BLaER1 treated with 17β-estradiol and CSF1 and Interleukin-3, amounts not matched to agents 10 nM and 100 nM (cell line): ENCODE measurements around the gene CCDC188.

Experiments
- H3K27ac ChIP-seq, 11 experiments: shearing (Covaris generic); formaldehyde crosslinking; 2 replicates each; pipeline ENCODE4 v1.8.1; 2022
- H3K27me3 ChIP-seq, 11 experiments: shearing (Covaris generic); formaldehyde crosslinking; 2 replicates each; pipeline ENCODE4 v1.8.1; 2022
- H3K36me3 ChIP-seq, 11 experiments: shearing (Covaris generic); formaldehyde crosslinking; 2 replicates each; pipeline ENCODE4 v1.8.1; 2022
- H3K4me1 ChIP-seq, 10 experiments: shearing (Covaris generic); formaldehyde crosslinking; 2 replicates each; pipeline ENCODE4 v1.8.1; 2022
- H3K4me2 ChIP-seq, 11 experiments: shearing (Covaris generic); formaldehyde crosslinking; 2 replicates each; pipeline ENCODE4 v1.8.1; 2022
- H3K4me3 ChIP-seq, 10 experiments: shearing (Covaris generic); formaldehyde crosslinking; 2 replicates each; pipeline ENCODE4 v1.8.1; 2022
- H3K9ac ChIP-seq, 11 experiments: shearing (Covaris generic); formaldehyde crosslinking; 2 replicates each; pipeline ENCODE4 v1.8.1; 2022
- H3K9me3 ChIP-seq, 11 experiments: shearing (Covaris generic); formaldehyde crosslinking; replicated peaks in 1 of 11; 2 replicates each; pipeline ENCODE4 v1.8.1; 2022
- H4K20me1 ChIP-seq, 11 experiments: shearing (Covaris generic); formaldehyde crosslinking; 2 replicates each; pipeline ENCODE4 v1.8.1; 2022
- Cebpa-rat ChIP-seq, 11 experiments: shearing (Covaris generic); IDR thresholded peaks; 2 replicates each; pipeline ENCODE4 v1.8.1; 2022

CCDC188 gene

GRCh38 chr22:20186871-20187546 lies 36.2 kb upstream of the CCDC188 start:
- Histone ChIP-seq H3K27ac (no peak overlapping the region), H3K36me3 (no peaks in the 10 kb centered on the region), H3K4me1 (peaks cover 6 to 73% (median 51%) of the 10 kb centered on the region in 10 experiments), H3K4me2 (peak overlapping the region in 5 of 11 experiments; percentile 3 to 70 (median 64); a peak in 4 of 22 replicates), H3K4me3 (no peak overlapping the region), H3K27me3 (no peaks in the 10 kb centered on the region), H3K9me3 (no peaks in the 10 kb centered on the region), H4K20me1 (no peaks in the 10 kb centered on the region; a peak in 1 of 22 replicates), H3K9ac (no peak overlapping the region)
- no peak for TF ChIP-seq Cebpa-rat (IDR thresholded peaks at IDR 0.05)

GRCh38 chr22:20186183-20186870 lies 35.5 kb upstream of the CCDC188 start:
- Histone ChIP-seq H3K27ac (no peak overlapping the region), H3K4me2 (peak overlapping the region in 4 of 11 experiments; percentile 3 to 64 (median 14); a peak in 5 of 22 replicates), H3K27me3 (0 out of 22 replicates have a peak, but pooled peaks cover 0 to 3% (median 0%) of the 10 kb centered on the region in 11 experiments)

GRCh38 chr22:20185750-20186149 lies 34.9 kb upstream of the CCDC188 start:
- H3K27ac ChIP-seq = no peak overlapping the region
- no peaks in the 10 kb centered on the region; a peak in 1 of 22 replicates for H4K20me1 ChIP-seq
- H3K36me3 ChIP-seq = no peaks in the 10 kb centered on the region
- H3K4me1 ChIP-seq = peaks cover 19 to 75% (median 58%) of the 10 kb centered on the region in 10 experiments
- H3K27me3 ChIP-seq = 0 out of 22 replicates have a peak, but pooled peaks cover 0 to 3% (median 0%) of the 10 kb centered on the region in 11 experiments
- H3K4me2 ChIP-seq = no peak overlapping the region
- H3K9me3 ChIP-seq = no peaks in the 10 kb centered on the region
- no peak overlapping the region for H3K9ac ChIP-seq
- no peak for TF ChIP-seq Cebpa-rat (IDR thresholded peaks at IDR 0.05)
- no peak overlapping the region for H3K4me3 ChIP-seq

More at GRCh38 chr22:20186183-20186870, 35.5 kb upstream of the CCDC188 start:
- H3K4me3 ChIP-seq = no peak overlapping the region
- H3K36me3 ChIP-seq = no peaks in the 10 kb centered on the region
- peaks cover 13 to 75% (median 55%) of the 10 kb centered on the region in 10 experiments for H3K4me1 ChIP-seq
- no peaks in the 10 kb centered on the region for H3K9me3 ChIP-seq
- no peak overlapping the region for H3K9ac ChIP-seq
- TF ChIP-seq Cebpa-rat (IDR thresholded peaks at IDR 0.05) = no peak
- H4K20me1 ChIP-seq = no peaks in the 10 kb centered on the region; a peak in 1 of 22 replicates

GRCh38 chr22:20184501-20185165 lies 33.8 kb upstream of the CCDC188 start:
- H3K27me3 ChIP-seq = 0 out of 22 replicates have a peak, but pooled peaks cover 0 to 3% (median 0%) of the 10 kb centered on the region in 11 experiments
- no peaks in the 10 kb centered on the region; a peak in 1 of 22 replicates for H4K20me1 ChIP-seq
- no peak overlapping the region for H3K4me2 ChIP-seq
- no peaks in the 10 kb centered on the region for H3K9me3 ChIP-seq
- H3K9ac ChIP-seq = no peak overlapping the region; a peak in 1 of 22 replicates
- peaks cover 29 to 77% (median 62%) of the 10 kb centered on the region in 10 experiments for H3K4me1 ChIP-seq
- H3K36me3 ChIP-seq = no peaks in the 10 kb centered on the region
- no peak overlapping the region for H3K4me3 ChIP-seq
- H3K27ac ChIP-seq = no peak overlapping the region
- TF ChIP-seq Cebpa-rat (IDR thresholded peaks at IDR 0.05) = no peak

GRCh38 chr22:20183823-20184222 lies 33.0 kb upstream of the CCDC188 start:
- Histone ChIP-seq H3K4me3 (no peak overlapping the region), H3K36me3 (no peaks in the 10 kb centered on the region), H3K27me3 (0 out of 22 replicates have a peak, but pooled peaks cover 0 to 3% (median 0%) of the 10 kb centered on the region in 11 experiments), H4K20me1 (no peaks in the 10 kb centered on the region; a peak in 1 of 22 replicates), H3K9ac (0 out of 22 replicates have a peak overlapping the region, but pooled peaks of 1 of the 11 experiments have one; percentile 18), H3K27ac (no peak overlapping the region), H3K4me1 (peaks cover 29 to 82% (median 67%) of the 10 kb centered on the region in 10 experiments), H3K4me2 (peak overlapping the region in 3 of 11 experiments; percentile 85 to 93 (median 92); a peak in 4 of 22 replicates), H3K9me3 (no peaks in the 10 kb centered on the region)
- TF ChIP-seq Cebpa-rat (IDR thresholded peaks at IDR 0.05) = no peak

- TF ChIP-seq Cebpa-rat (IDR thresholded peaks at IDR 0.05) = no peak
- H3K4me2 ChIP-seq = peak overlapping the region in 7 of 11 experiments; percentile 17 to 93 (median 85); a peak in 10 of 22 replicates
- no peaks in the 10 kb centered on the region for H3K36me3 ChIP-seq
- H4K20me1 ChIP-seq = no peaks in the 10 kb centered on the region; a peak in 1 of 22 replicates
- 0 out of 22 replicates have a peak overlapping the region, but pooled peaks of 1 of the 11 experiments have one; percentile 18 for H3K9ac ChIP-seq
- peaks cover 29 to 82% (median 68%) of the 10 kb centered on the region in 10 experiments for H3K4me1 ChIP-seq
- H3K27ac ChIP-seq = no peak overlapping the region
- H3K9me3 ChIP-seq = no peaks in the 10 kb centered on the region
- no peak overlapping the region for H3K4me3 ChIP-seq
- H3K27me3 ChIP-seq = 0 out of 22 replicates have a peak, but pooled peaks cover 0 to 3% (median 0%) of the 10 kb centered on the region in 11 experiments
Observed at GRCh38 chr22:20183101-20183500, 32.2 kb upstream of the CCDC188 start.

GRCh38 chr22:20182365-20182764 lies 31.5 kb upstream of the CCDC188 start:
- peak overlapping the region in 6 of 11 experiments; percentile 18 to 64 (median 50); a peak in 6 of 22 replicates for H3K27ac ChIP-seq
- no peaks in the 10 kb centered on the region for H3K9me3 ChIP-seq
- H3K4me3 ChIP-seq = no peak overlapping the region
- peaks cover 29 to 83% (median 68%) of the 10 kb centered on the region in 10 experiments for H3K4me1 ChIP-seq
- peak overlapping the region in 3 of 11 experiments; percentile 24 to 54 (median 41); a peak in 6 of 22 replicates for H3K9ac ChIP-seq
- H3K4me2 ChIP-seq = peak overlapping the region; percentile 52 to 93 (median 77)
- TF ChIP-seq Cebpa-rat (IDR thresholded peaks at IDR 0.05) = no peak
- H3K36me3 ChIP-seq = no peaks in the 10 kb centered on the region
- no peaks in the 10 kb centered on the region for H4K20me1 ChIP-seq
- H3K27me3 ChIP-seq = 0 out of 22 replicates have a peak, but pooled peaks cover 0 to 3% (median 0%) of the 10 kb centered on the region in 11 experiments

GRCh38 chr22:20181884-20182236 lies 31.0 kb upstream of the CCDC188 start:
- Histone ChIP-seq H3K4me2 (peak overlapping the region; percentile 52 to 93 (median 77)), H4K20me1 (no peaks in the 10 kb centered on the region), H3K27me3 (0 out of 22 replicates have a peak, but pooled peaks cover 0 to 3% (median 0%) of the 10 kb centered on the region in 11 experiments), H3K36me3 (no peaks in the 10 kb centered on the region), H3K9ac (peak overlapping the region in 5 of 11 experiments; percentile 13 to 54 (median 41); a peak in 8 of 22 replicates), H3K9me3 (no peaks in the 10 kb centered on the region), H3K27ac (peak overlapping the region in 6 of 11 experiments; percentile 18 to 64 (median 50); a peak in 7 of 22 replicates), H3K4me1 (peaks cover 29 to 83% (median 63%) of the 10 kb centered on the region in 10 experiments), H3K4me3 (no peak overlapping the region; a peak in 1 of 20 replicates)
- no peak for TF ChIP-seq Cebpa-rat (IDR thresholded peaks at IDR 0.05)
